ENCODE results near the gene ZNF367.

Gene ZNF367

GRCh38 chr9:96418083-96418919, at the start of gene ZNF367:
TSS of gene ZNF367 (minus strand) at chr9:96418370. CDS start at chr9:96418032, 338 bp downstream.
- peak; percentile 97 for DNase-seq (ENCODE audit: low read depth, low spot score)

DNA sequence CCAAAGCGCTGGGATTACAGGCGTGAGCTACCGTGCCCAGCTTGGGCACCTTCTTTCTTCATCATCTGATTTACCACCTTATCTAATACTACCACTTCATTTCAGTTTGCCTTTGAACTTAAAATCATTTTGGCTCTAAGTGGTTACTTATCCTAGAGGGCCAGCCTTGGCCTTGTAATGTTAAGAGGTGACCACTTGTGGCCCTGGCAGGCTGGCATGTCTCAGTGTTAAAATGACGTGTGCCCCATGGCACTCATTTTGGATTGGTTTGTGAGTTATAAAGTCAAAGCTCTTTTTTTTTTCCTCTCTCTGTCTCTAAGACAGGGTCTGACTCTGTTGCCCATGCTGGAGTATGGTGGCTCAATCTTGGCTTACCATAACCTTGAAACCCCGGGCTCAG, 49.6 kb upstream of the ZNF367 start:
- no peak for DNase-seq (ENCODE audit: low read depth, low spot score)

GRCh38 chr9:96464426-96464825, 46.3 kb upstream of the ZNF367 start:
- no peak for DNase-seq (ENCODE audit: low read depth, low spot score)

GRCh38 chr9:96462541-96462940, 44.4 kb upstream of the ZNF367 start:
- DNase-seq (ENCODE audit: low read depth, low spot score), result no peak

DNA sequence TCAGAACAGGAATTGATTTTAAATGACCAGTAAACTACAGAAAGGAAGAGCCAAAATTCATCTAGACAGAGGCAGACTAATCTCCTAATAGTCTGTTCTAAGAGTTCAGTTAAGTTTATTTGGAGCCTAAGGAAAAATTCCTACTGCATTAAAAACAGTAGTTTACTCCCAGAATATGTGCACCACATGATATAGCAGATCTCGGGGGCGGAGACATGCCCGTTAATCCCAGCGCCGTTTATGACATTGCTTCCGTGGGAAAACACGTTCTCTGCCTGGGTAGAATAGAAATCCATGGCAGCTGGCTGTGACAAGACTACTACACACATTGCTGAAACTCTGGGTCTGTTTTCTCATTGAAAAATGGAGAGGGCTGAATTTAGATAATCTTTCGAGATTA, 43.2 kb upstream of the ZNF367 start:
- DNase-seq (ENCODE audit: low read depth, low spot score), result no peak

DNA sequence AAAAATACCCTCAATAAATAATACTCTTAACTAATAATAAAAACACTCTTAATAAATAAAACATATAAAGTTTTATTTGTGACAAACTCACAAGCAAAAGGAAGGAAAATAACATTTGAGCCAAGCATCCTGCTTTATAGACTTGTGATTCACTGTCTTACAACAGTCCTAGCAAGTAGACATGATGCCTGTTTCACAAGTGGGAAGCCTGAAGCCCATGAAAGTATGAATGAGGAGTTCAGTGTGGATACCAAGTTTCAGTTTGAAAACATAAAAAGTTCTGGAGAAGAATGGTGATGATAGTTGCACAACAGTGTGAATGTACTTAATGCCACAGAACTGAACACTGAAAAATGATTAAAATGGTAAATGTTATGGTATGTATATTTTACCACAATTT, 42.7 kb upstream of the ZNF367 start:
- no peak for DNase-seq (ENCODE audit: low read depth, low spot score)

GRCh38 chr9:96460470-96460869, 42.3 kb upstream of the ZNF367 start:
- no peak for DNase-seq (ENCODE audit: low read depth, low spot score)

DNA sequence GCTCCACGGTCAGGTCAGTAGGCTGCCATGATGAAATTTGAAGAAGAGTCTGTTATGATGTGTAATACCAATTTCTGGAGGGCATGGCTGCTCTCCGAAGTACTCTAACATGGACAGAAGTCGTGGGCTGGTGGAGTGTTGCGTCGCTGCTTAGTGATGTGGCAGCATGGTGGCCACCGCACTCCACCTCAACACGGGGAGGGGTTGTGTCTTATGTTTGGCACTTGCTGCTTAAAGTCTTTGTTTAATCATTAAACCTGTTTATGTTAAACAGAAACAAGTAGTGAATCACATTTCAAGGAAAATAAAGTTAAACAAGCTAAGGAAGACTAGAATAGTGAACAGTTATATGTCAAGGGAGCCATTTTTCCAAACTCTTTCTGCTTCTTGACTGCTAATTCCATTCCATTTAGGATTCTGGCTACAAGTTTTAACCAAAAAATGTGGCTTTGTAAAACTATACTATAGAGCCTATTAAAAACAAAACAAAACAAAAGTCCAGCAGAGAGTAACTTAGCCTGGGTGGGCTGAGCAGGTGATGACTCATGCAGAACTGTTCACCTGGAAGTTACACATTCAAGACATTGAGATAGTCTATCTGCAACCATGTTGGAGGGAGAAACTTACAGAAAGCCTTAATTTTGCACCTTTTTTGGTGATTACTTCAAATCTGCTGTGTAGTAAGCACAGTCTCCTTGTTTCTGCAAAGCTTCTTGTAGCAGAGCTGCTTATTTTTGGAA, 41.3 kb upstream of the ZNF367 start:
- DNase-seq (ENCODE audit: low read depth, low spot score), result no peak

GRCh38 chr9:96458226-96458625, 40.1 kb upstream of the ZNF367 start:
- DNase-seq (ENCODE audit: low read depth, low spot score), result no peak

DNA sequence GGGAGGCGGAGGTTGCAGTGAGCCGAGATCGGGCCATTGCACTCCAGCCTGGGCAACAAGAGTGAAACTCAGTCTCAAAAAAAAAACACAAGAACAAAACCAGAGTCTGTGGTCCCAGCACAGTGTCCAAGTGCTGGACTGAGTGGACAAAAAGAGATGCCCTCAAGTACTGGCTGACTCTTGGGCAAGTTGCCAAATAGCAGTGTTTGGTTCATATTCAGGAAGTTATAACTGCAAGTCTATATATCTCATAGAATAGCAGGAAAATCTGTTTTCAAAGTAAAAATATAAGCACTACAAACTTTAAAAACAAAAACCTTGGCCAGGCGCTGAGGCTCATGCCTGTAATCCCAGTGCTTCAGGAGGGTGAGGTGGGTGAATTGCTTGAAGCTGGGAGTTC, 39.1 kb upstream of the ZNF367 start:
- DNase-seq (ENCODE audit: low read depth, low spot score), result no peak

DNA sequence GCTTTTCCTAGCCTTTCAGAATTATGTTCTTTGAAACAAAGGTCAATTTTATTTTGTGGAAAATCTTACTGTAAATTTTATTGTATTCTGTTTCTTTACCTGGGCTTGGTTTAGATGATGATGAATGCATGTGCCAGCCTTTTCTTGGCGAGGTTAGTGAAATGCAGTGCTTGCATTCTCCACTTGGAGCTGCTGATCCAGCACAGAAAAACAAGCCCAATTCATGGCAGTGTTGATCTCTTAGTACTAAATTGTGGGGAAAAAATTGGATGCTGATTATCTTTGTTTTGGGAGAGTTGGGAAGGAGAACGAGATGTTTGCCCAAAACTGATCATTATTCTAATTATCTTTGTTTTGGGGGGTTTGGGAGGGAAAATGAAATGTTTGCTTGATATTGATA, 35.5 kb upstream of the ZNF367 start:
- DNase-seq (ENCODE audit: low read depth, low spot score), result no peak

GRCh38 chr9:96450613-96451528, 32.7 kb upstream of the ZNF367 start:
- peak; percentile 28 for DNase-seq (ENCODE audit: low read depth, low spot score)

DNA sequence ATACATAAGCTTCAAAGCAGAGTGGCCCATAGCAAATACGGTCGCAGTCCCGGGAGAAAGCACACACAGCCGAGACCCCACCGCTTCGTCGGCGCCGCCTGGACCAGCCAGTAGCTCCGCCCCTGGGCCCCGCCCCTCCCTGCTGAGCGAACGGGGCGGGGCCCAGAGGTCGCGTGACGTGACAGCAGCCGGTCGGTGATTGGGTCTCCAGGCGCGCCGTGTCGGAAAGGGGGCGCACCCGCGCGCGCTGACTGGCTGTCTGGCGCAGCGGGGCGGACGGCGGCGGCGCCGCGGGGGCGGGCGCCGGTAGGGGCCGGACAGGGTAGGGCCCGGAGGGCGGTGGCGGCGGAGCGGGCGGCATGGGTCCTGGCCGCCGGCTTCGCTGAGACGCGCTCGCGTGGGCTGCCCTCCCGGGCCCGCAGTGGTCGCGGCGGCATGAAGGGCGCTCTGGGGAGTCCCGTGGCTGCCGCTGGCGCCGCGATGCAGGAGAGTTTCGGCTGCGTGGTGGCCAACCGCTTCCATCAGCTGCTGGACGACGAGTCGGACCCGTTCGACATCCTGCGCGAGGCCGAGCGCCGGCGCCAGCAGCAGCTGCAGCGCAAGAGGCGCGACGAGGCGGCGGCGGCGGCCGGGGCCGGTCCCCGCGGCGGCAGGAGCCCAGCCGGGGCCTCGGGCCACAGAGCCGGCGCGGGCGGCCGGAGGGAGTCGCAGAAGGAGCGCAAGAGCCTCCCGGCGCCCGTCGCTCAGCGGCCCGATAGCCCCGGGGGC, 31.9 kb upstream of the ZNF367 start, which contains the start of gene HABP4:
TSS of gene HABP4 (plus strand) at position 325 of the 768 bp plus-strand sequence. CDS start at position 436, 111 bp downstream.
- peak; percentile 83 for DNase-seq (ENCODE audit: low read depth, low spot score)

DNA sequence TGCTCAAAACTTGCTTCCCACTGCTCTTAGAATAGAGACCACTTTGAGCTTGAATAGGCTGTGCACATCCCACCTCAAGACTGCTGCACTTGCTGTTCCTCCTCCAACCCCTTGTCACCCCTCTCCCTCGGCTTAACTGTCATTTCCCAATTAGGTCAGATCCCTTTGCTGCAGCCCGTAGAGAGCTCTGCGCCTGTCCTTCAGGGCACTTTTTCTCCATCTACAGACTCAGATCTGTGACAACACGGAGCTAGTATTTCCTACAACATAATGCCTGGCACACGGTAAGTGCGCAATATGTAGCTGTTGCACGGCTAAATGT, 31.3 kb upstream of the ZNF367 start:
- DNase-seq (ENCODE audit: low read depth, low spot score), result no peak

DNA sequence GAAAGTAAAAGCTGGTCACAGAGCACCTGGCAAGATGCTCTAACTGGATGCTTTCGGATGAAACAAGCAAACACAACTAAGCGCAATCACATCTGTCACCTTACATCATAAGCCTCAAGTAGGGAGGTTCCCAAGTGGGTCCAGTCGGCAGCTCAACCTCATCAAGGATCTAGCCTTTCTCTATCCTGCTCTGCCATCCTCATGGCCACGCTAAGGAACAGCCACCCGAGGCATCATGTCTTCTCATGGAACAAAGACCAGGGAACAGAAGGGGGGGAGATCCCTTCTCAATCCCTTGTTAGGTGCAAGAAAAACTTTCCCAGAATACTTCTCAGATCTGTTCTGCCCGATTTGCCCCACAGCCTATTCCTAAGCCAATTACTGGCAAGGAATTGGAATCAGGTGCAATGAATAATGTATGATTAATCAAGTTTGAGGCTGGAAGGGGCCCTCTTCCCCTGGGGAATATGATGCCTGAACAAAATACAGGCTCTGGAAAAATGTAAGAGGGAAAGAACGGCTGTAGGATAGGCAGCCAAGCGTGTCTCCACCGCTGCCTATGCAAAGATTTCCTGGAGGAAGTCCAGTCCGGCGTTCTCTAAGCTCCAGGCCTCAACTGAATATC, 30.5 kb upstream of the ZNF367 start:
- no peak for DNase-seq (ENCODE audit: low read depth, low spot score)

- DNase-seq (ENCODE audit: low read depth, low spot score), result no peak
Observed at GRCh38 chr9:96447406-96447805, 29.2 kb upstream of the ZNF367 start.

DNA sequence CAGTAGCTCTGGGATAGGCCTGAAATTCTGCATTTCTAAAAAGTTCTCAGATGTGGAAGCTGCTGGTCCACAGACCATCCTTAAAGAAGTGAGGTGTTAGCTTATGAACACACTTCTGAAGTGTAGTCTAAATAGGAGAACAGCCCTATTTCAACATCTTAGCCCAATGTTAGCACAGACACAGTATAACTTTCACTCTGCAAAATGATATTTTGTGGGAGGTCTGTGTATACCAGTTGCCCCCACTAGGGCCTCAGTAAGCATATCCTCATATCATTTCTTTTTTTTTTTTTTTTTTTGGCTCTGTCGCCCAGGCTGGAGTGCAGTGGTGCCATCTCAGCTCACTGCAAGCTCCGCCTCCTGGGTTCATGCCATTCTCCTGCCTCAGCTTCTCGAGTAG, 24.3 kb upstream of the ZNF367 start:
- DNase-seq (ENCODE audit: low read depth, low spot score), result no peak

GRCh38 chr9:96441798-96442445, 23.8 kb upstream of the ZNF367 start:
- no peak for DNase-seq (ENCODE audit: low read depth, low spot score)

- DNase-seq (ENCODE audit: low read depth, low spot score), result no peak
Observed at GRCh38 chr9:96440671-96441199, 22.6 kb upstream of the ZNF367 start.

DNA sequence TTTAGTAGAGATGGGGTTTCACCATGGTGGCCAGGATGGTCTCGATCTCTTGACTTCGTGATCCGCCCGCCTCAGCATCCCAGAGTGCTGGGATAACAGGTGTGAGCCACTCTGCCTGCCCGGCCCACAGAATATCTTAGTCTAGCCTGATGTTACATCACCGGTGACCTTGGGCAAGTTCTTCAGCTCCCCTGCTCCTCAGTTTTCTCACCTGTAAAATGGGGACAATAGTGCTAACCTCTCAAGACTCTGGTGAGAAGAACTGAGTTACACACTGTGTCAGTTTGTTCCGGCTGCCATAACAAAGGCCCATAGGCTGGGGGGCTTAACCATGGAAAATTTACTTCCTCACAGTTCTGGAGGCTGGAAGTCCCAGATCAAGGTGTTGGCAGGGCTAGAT, 19.3 kb upstream of the ZNF367 start:
- DNase-seq (ENCODE audit: low read depth, low spot score), result no peak

All from smooth muscle cell of the brain vasculature (primary cell).